Sigmoid colon (tissue), 4 donors: ENCODE measurements around the gene MYL3.

Experiments
- EP300 ChIP-seq, 4 donors: sonication (generic); formaldehyde crosslinking; IDR thresholded peaks; one replicate each; pipeline ENCODE4 v1.6.1; 2017; ENCODE audit warnings: antibody characterized with exemption in 4 of 4
- POLR2A ChIP-seq, 2 donors: fragments of 450-650 bp; IDR thresholded peaks; one replicate each; pipeline ENCODE4 v1.6.1; 2016; ENCODE audit warnings: antibody characterized with exemption in 2 of 2, mild to moderate bottlenecking in 2 of 2, moderate library complexity in 2 of 2
- TF ChIP-seq, protein P1 (sequence below), 4 experiments: fragments of 450-650 bp in 3 of 4; fragments of 200-600 bp in 1 of 4; IDR thresholded peaks; one replicate each; pipeline ENCODE4 v1.5.1; 2016 to 2019; ENCODE audit warnings: antibody characterized with exemption in 4 of 4, mild to moderate bottlenecking in 3 of 4, moderate library complexity in 2 of 4

- TF ChIP-seq, protein P1, sequence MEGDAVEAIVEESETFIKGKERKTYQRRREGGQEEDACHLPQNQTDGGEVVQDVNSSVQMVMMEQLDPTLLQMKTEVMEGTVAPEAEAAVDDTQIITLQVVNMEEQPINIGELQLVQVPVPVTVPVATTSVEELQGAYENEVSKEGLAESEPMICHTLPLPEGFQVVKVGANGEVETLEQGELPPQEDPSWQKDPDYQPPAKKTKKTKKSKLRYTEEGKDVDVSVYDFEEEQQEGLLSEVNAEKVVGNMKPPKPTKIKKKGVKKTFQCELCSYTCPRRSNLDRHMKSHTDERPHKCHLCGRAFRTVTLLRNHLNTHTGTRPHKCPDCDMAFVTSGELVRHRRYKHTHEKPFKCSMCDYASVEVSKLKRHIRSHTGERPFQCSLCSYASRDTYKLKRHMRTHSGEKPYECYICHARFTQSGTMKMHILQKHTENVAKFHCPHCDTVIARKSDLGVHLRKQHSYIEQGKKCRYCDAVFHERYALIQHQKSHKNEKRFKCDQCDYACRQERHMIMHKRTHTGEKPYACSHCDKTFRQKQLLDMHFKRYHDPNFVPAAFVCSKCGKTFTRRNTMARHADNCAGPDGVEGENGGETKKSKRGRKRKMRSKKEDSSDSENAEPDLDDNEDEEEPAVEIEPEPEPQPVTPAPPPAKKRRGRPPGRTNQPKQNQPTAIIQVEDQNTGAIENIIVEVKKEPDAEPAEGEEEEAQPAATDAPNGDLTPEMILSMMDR (IDR thresholded peaks at IDR 0.05) = no peak
- TF ChIP-seq EP300 (IDR thresholded peaks at IDR 0.05) = no peak
- no peak for TF ChIP-seq POLR2A (IDR thresholded peaks at IDR 0.05)
These were observed 42.4 kb downstream of the MYL3 start for GRCh38 chr3:46820852-46821251.
